Measurements from ENCODE around the gene TRIML1. TPM values are rescaled to one million over a fixed set of nuclear protein-coding genes. Genes with fewer than 3 reads are reported as not detected.

Gene TRIML1
- total RNA-seq, 4 donors from 2014 or later: not detected

- WGBS, 2 donors (ENCODE audit: low coverage in 1 of 2): 82 to 100% methylated on average over 2 to 6 of the region's 6 CpGs
- H3K27ac ChIP-seq: no peak overlapping the region
- H3K9me3 ChIP-seq: no peaks in the 10 kb centered on the region
- DNase-seq: no peak
- no peaks in the 10 kb centered on the region for H3K4me1 ChIP-seq
- H3K4me3 ChIP-seq: no peak overlapping the region
- TF ChIP-seq POLR2A (IDR thresholded peaks at IDR 0.05): no peak
- no peaks in the 10 kb centered on the region for H3K36me3 ChIP-seq
- in situ Hi-C loops (cut with MboI; ENCODE audit: low pct_ligation_motif_present in 1 of 4, low pct_unique_long_range_greater_than_20kb in 1 of 4, low sequenced_read_pairs in 3 of 4) (no loop called here), intact Hi-C loops (cut with DNase I; ENCODE audit: low total_unique reads) (no loop called here)
- no peaks in the 10 kb centered on the region for H3K27me3 ChIP-seq
These were observed 36.0 kb downstream of the TRIML1 start for GRCh38 chr4:188175288-188175687.

DNA sequence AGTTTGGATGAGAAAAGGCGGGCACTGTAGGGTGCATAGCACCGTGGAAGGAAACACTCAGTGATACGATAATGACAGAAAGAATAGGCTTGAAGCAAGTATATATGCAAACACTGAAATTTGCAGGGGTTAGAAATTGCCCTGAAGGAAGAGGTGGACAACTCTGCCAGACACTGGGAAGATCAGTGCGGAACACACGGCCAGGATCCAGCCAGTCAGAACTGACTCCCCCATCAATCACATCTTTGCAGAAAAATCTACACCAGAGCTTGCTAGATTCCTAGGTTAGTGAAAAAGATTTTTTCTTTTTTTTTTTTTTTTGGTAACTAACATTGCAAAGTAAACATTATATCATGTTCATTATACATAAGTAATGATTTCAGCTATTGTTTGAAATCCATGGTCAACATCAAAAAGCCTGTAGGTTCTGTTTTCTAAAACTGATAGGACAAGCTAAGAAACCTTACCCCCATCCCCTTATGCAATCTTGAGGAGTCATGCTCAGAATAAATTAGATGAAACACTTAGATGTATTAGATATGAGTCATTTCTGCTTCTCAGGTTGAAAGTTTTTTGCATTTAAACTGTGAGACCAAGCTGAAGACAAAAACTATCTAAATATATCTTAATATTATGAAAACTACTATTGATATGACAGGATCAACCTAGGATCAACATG, 38.9 kb downstream of the TRIML1 start:
- Histone ChIP-seq H3K27ac (no peak overlapping the region), H3K27me3 (no peaks in the 10 kb centered on the region), H3K36me3 (no peaks in the 10 kb centered on the region), H3K4me3 (no peak overlapping the region), H3K9me3 (no peaks in the 10 kb centered on the region), H3K4me1 (no peaks in the 10 kb centered on the region)
- DNase-seq: no peak
- intact Hi-C loops (cut with DNase I; ENCODE audit: low total_unique reads): no loop called here
- TF ChIP-seq POLR2AphosphoS5 (IDR thresholded peaks at IDR 0.05) (no peak), EP300 (IDR thresholded peaks at IDR 0.05; ENCODE audit: low read depth) (no peak), CTCF (IDR thresholded peaks at IDR 0.05) (no peak), POLR2A (IDR thresholded peaks at IDR 0.05) (no peak)
- in situ Hi-C loops (cut with MboI; ENCODE audit: low pct_ligation_motif_present in 1 of 4, low pct_unique_long_range_greater_than_20kb in 1 of 4, low sequenced_read_pairs in 3 of 4): no loop called here
- 88 to 91% methylated on average over 5 of the region's 5 CpGs for WGBS, 2 donors (ENCODE audit: low coverage in 1 of 2)

GRCh38 chr4:188178806-188179205, 39.6 kb downstream of the TRIML1 start:
- Histone ChIP-seq H3K9me3 (no peaks in the 10 kb centered on the region), H3K27me3 (no peaks in the 10 kb centered on the region), H3K4me3 (no peak overlapping the region), H3K4me1 (no peaks in the 10 kb centered on the region), H3K36me3 (no peaks in the 10 kb centered on the region), H3K27ac (no peak overlapping the region)
- DNase-seq: no peak
- intact Hi-C loops (cut with DNase I; ENCODE audit: low total_unique reads): no loop called here
- in situ Hi-C loops (cut with MboI; ENCODE audit: low pct_ligation_motif_present in 1 of 4, low pct_unique_long_range_greater_than_20kb in 1 of 4, low sequenced_read_pairs in 3 of 4): no loop called here
- 86 to 93% methylated on average over 6 to 23 of the region's 28 CpGs for WGBS, 2 donors (ENCODE audit: low coverage in 1 of 2)
- no peak for TF ChIP-seq POLR2AphosphoS5 (IDR thresholded peaks at IDR 0.05)
- TF ChIP-seq CTCF (IDR thresholded peaks at IDR 0.05): no peak
- TF ChIP-seq EP300 (IDR thresholded peaks at IDR 0.05; ENCODE audit: low read depth): no peak
- no peak for TF ChIP-seq POLR2A (IDR thresholded peaks at IDR 0.05)

DNA sequence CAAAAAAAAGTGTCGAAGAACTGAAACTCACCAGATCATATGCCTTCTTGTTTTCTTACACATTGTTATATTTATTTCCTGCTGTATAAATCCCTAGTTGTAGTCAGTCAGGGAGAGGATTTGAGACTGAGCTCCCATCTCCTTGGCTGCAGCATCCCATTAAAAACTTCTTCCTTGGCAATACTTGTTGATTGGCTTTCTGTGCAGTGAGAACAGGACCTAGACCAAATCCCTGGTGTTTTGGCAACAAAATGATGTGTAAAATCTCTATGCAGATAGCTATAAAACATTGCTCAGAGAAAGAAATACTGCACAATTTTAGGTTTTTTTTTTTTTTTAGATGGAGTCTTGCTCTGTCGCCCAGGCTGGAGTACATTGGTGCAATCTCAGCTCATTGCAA, 47.9 kb downstream of the TRIML1 start:
- no peak for DNase-seq
- intact Hi-C loops (cut with DNase I; ENCODE audit: low total_unique reads): no loop called here
- 70 to 87% methylated on average over 2 of the region's 2 CpGs for WGBS, 2 donors (ENCODE audit: low coverage in 1 of 2)
- in situ Hi-C loops (cut with MboI; ENCODE audit: low pct_ligation_motif_present in 1 of 4, low pct_unique_long_range_greater_than_20kb in 1 of 4, low sequenced_read_pairs in 3 of 4): no loop called here
- Histone ChIP-seq H3K27ac (no peak overlapping the region), H3K27me3 (no peaks in the 10 kb centered on the region), H3K9me3 (no peaks in the 10 kb centered on the region), H3K4me1 (no peaks in the 10 kb centered on the region), H3K36me3 (no peaks in the 10 kb centered on the region), H3K4me3 (no peak overlapping the region)
- TF ChIP-seq POLR2A (IDR thresholded peaks at IDR 0.05) (no peak), CTCF (IDR thresholded peaks at IDR 0.05) (no peak), POLR2AphosphoS5 (IDR thresholded peaks at IDR 0.05) (no peak), EP300 (IDR thresholded peaks at IDR 0.05; ENCODE audit: low read depth) (no peak)

GRCh38 chr4:188190461-188190860, 51.2 kb downstream of the TRIML1 start:
- no peak for DNase-seq
- TF ChIP-seq POLR2AphosphoS5 (IDR thresholded peaks at IDR 0.05) (no peak), POLR2A (IDR thresholded peaks at IDR 0.05) (no peak), EP300 (IDR thresholded peaks at IDR 0.05; ENCODE audit: low read depth) (no peak), CTCF (IDR thresholded peaks at IDR 0.05) (no peak)
- intact Hi-C loops (cut with DNase I; ENCODE audit: low total_unique reads): no loop called here
- no peaks in the 10 kb centered on the region for H3K4me1 ChIP-seq
- no peaks in the 10 kb centered on the region for H3K27me3 ChIP-seq
- in situ Hi-C loops (cut with MboI; ENCODE audit: low pct_ligation_motif_present in 1 of 4, low pct_unique_long_range_greater_than_20kb in 1 of 4, low sequenced_read_pairs in 3 of 4): no loop called here
- no peaks in the 10 kb centered on the region for H3K9me3 ChIP-seq
- H3K36me3 ChIP-seq: no peaks in the 10 kb centered on the region
- H3K4me3 ChIP-seq: no peak overlapping the region
- WGBS, 2 donors (ENCODE audit: low coverage in 1 of 2): 25 to 47% methylated on average over 1 to 3 of the region's 3 CpGs
- no peak overlapping the region for H3K27ac ChIP-seq
